Erythroblast (primary cell): ENCODE results near the gene TAB2.

ENCODE experiments used
- GATA1 ChIP-seq: IDR thresholded peaks from 2 replicates; pipeline ENCODE4 v1.6.1; 2011; ENCODE audit warnings: low read depth, mild to moderate bottlenecking, control low read depth, low read length, moderate library complexity
- POLR2A ChIP-seq: IDR thresholded peaks from 2 replicates; pipeline ENCODE4 v1.6.1; 2011; ENCODE audit warnings: mild to moderate bottlenecking, low read length

DNA sequence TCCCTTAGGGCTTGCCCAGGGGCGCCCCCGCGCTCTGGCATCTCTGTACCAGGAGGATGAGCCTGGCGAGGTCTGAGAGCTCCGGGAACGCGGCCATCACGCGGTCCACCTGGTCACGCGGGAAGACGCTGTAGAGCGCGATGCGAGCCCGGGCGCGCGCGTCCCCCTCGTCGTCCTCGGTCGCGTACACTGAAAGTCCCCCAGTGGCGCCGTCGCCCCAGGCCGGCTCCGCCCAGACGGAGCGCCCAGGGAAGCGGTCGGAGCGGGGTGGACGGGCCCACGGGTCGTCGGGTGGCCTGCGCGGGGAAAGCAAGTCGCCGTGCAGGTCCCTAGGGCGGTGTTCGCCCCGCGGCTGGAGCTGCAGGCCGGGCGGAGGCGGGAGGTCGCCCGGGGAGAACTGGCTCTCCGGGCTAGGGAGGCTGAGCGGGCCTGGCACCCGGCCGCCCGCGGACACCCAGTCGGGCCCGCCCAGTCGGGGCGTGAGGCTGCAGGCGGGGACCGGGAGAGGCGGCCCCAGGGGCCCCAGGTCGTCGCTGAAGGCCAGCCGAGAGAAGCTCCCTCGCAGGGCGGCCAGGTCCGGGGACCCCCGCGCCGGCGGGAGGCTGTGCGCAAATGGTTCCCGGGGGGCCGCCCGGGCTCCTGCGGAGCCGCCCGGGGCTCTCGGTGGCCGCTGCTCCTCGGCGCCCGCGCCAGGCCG is 133.3 kb downstream of the TAB2 start:
- TF ChIP-seq POLR2A (no peak), GATA1 (no peak)
